CD4-positive, alpha-beta memory T cell (primary cell): ENCODE results near the gene FAF2. TPM values are rescaled to one million over a fixed set of nuclear protein-coding genes. Genes with fewer than 3 reads are reported as not detected.

ENCODE experiments used
- CTCF ChIA-PET: fragments of 350-600 bp; sonication (Branson Sonifier 250); formaldehyde crosslinking; loops from one replicate; lab custom pipeline; 2021; ENCODE audit warnings: inconsistent platforms; ENCODE audit not compliant: partially characterized antibody; lab: Charles Lee
- POLR2A ChIA-PET: fragments of 350-600 bp; sonication (Branson Sonifier 250); formaldehyde crosslinking; loops from one replicate; lab custom pipeline; 2021; ENCODE audit not compliant: partially characterized antibody; lab: Charles Lee
- DNase-seq, 5 donors: peaks; one replicate each; pipeline versions ENCODE4 v3.0.0 to v3.0.0-alpha.2; 2020 to 2022; ENCODE audit warnings: mixed read lengths in 1 of 5
- H3K27ac ChIP-seq: one replicate; pipeline ENCODE4 v1.7.0; 2013; ENCODE audit warnings: low read depth, low read length
- H3K27me3 ChIP-seq: 2 replicates; pipeline ENCODE4 v1.7.0; 2013; ENCODE audit warnings: mild to moderate bottlenecking, low read length, moderate library complexity; ENCODE audit not compliant: insufficient read depth
- H3K36me3 ChIP-seq: 2 replicates; pipeline ENCODE4 v1.7.0; 2013; ENCODE audit warnings: mild to moderate bottlenecking, low read length, moderate library complexity; ENCODE audit not compliant: insufficient read depth
- H3K4me1 ChIP-seq: 2 replicates; pipeline ENCODE4 v1.7.0; 2013; ENCODE audit warnings: mild to moderate bottlenecking, low read length, moderate library complexity; ENCODE audit not compliant: insufficient read depth
- H3K4me3 ChIP-seq, 2 donors: one replicate each; pipeline ENCODE4 v1.7.0; 2013; ENCODE audit warnings: low read length in 2 of 2, mild to moderate bottlenecking in 1 of 2
- H3K9me3 ChIP-seq, 2 donors: one replicate each; pipeline ENCODE4 v1.7.0; 2013; ENCODE audit warnings: low read length in 2 of 2, control low read depth in 1 of 2; ENCODE audit not compliant: control insufficient read depth in 1 of 2
- H3K27ac Mint-ChIP-seq, 7 donors: one replicate each; pipeline ENCODE4 v1.8.0; 2020 to 2021; ENCODE audit warnings: mixed read lengths in 7 of 7, mild to moderate bottlenecking in 6 of 7, inconsistent platforms in 3 of 7, moderate library complexity in 3 of 7
- H3K27me3 Mint-ChIP-seq, 2 donors: one replicate each; pipeline ENCODE4 v1.8.0; 2020 to 2021; ENCODE audit warnings: mixed read lengths in 2 of 2
- H3K36me3 Mint-ChIP-seq, 2 donors: one replicate each; pipeline ENCODE4 v1.8.0; 2020 to 2021; ENCODE audit warnings: mixed read lengths in 2 of 2, inconsistent platforms in 1 of 2, mild to moderate bottlenecking in 1 of 2
- H3K4me1 Mint-ChIP-seq, 4 donors: one replicate each; pipeline ENCODE4 v1.8.0; 2020 to 2021; ENCODE audit warnings: mixed read lengths in 4 of 4, mild to moderate bottlenecking in 1 of 4
- H3K4me3 Mint-ChIP-seq, 8 donors: one replicate each; pipeline ENCODE4 v1.8.0; 2020 to 2021; ENCODE audit warnings: mixed read lengths in 8 of 8, mild to moderate bottlenecking in 7 of 8, moderate library complexity in 6 of 8, inconsistent platforms in 3 of 8
- H3K9me3 Mint-ChIP-seq, 8 donors: one replicate each; pipeline ENCODE4 v1.8.0; 2020 to 2021; ENCODE audit warnings: mixed read lengths in 8 of 8, mild to moderate bottlenecking in 5 of 8, inconsistent platforms in 3 of 8, moderate library complexity in 1 of 8
- intact Hi-C: fragments of 100-400 bp; cut with micrococcal nuclease; formaldehyde crosslinking; loops from one replicate; pipeline ENCODE4 v1.15.1; 2023
- polyA plus RNA-seq, 2 donors: library from polyadenylated mRNA; unstranded; fragments of 300-500 nt; fragmentation: Illumina TruSeq; gene quantifications; one replicate each; pipeline ENCODE4 v1.2.3, GENCODE V29; 2021
- total RNA-seq, 2 experiments: library from RNA; stranded (reverse); gene quantifications; one replicate each; pipeline ENCODE4 v1.2.3, GENCODE V29; 2021

The FAF2 gene
- total and polyA plus RNA-seq, 4 experiments from 2014 or later = 10.8 to 33.6 (median 25.4) TPM

DNA sequence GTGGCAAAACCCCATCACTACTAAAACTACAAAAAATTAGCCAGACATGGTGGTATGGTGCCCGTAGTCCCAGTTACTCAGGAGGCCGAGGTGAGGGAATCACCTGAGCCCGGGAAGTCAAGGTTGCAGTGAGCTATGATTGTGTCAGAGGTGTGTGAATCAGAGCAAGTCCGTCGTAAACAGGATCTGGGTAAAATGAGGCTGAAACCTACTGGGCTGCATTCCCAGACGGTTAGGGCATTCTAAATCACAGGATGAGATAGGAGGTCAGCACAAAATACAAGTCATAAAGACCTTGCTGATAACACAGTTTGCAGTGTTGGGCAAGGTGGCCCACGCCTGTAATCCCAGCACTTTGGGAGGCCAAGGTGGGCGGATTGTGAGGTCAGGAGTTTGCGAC, 29.9 kb upstream of the FAF2 start:
- H3K4me1 ChIP-seq = peaks cover 34% of the 10 kb centered on the region
- H3K36me3 ChIP-seq = no peaks in the 10 kb centered on the region
- ChIA-PET POLR2A (interaction anchor here (0.7 to 5.1 kb wide), 4 partner anchors 29 to 235 kb away, joined by 3 to 84 read pairs (median 15); partner anchors contain the start of genes FAF2 and RNF44), CTCF (interaction anchor here (0.9 to 5.3 kb wide), 10 partner anchors 30 to 688 kb away, joined by 3 to 34 read pairs (median 14); partner anchors contain the start of genes FAF2 and RNF44)
- H3K9me3 ChIP-seq = no peaks in the 10 kb centered on the region
- no peak overlapping the region for H3K27ac ChIP-seq
- H3K4me3 Mint-ChIP-seq = peak overlapping the region in 1 of 8 donors; percentile 54
- H3K9me3 Mint-ChIP-seq = no peaks in the 10 kb centered on the region
- peaks cover 3 to 5% of the 10 kb centered on the region in 2 donors for H3K27me3 Mint-ChIP-seq
- H3K27me3 ChIP-seq = no peaks in the 10 kb centered on the region
- no peak for DNase-seq
- peaks cover 21 to 33% (median 27%) of the 10 kb centered on the region in 4 donors for H3K4me1 Mint-ChIP-seq
- intact Hi-C loops = no loop called here
- peak overlapping the region in 3 of 7 donors; percentile 36 to 85 (median 51) for H3K27ac Mint-ChIP-seq
- H3K4me3 ChIP-seq = no peak overlapping the region
- peaks cover 0 to 5% of the 10 kb centered on the region in 2 donors for H3K36me3 Mint-ChIP-seq

DNA sequence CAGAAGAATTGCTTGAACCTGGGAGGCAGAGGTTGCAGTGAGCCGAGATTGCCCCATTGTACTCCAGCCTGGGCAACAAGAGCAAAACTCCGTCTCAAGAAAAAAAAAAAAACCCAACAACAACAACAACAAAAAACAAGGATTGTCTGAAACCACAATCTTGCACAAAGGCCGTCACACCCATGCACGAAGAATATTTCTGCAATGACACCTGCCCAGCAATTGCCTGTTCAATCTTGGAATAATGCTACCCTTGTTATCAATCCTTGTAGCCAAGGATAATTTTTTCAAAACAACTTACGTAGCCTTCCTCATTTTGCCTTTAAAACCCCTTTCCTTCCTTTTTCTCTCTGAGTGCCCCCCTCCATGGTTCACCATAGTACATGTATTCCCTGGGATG, 28.1 kb upstream of the FAF2 start:
- CTCF ChIA-PET = no interaction called here
- H3K27me3 Mint-ChIP-seq = peaks cover 3 to 7% of the 10 kb centered on the region in 2 donors
- Histone ChIP-seq H3K9me3 (no peaks in the 10 kb centered on the region), H3K27me3 (no peaks in the 10 kb centered on the region), H3K36me3 (no peaks in the 10 kb centered on the region), H3K4me3 (no peak overlapping the region), H3K4me1 (peaks cover 16% of the 10 kb centered on the region), H3K27ac (no peak overlapping the region)
- H3K4me1 Mint-ChIP-seq = peaks cover 7 to 15% (median 11%) of the 10 kb centered on the region in 4 donors
- no peak overlapping the region for H3K4me3 Mint-ChIP-seq
- POLR2A ChIA-PET = no interaction called here
- DNase-seq = no peak
- intact Hi-C loops = no loop called here
- H3K9me3 Mint-ChIP-seq = no peaks in the 10 kb centered on the region
- no peak overlapping the region for H3K27ac Mint-ChIP-seq
- no peaks in the 10 kb centered on the region for H3K36me3 Mint-ChIP-seq

DNA sequence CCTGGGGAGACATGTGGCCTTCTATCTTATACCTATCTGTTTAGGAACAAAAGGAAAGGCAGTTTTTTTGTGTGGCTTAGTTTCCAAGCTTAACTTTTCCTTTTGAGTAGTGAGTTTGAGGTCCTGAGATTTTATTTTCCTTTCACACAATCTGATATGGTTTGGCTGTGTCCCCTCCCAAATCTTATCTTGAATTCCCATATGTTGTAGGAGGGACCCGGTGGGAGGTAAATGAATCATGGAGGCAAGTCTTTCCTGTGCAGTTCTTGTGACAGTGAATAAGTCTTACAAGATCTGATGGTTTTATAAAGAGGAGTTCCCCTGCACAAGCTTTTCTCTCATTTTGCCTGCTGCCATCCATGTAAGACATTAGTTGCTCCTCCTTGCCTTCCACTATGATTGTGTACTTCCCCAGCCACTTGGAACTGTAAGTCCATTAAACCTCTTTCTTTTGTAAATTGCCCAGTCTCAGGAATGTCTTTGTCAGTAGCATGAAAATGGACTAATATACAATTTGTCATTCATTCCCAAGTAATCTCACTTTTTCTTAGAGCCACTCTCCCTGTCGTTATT, 27.1 kb upstream of the FAF2 start:
- Mint-ChIP-seq H3K4me1 (peaks cover 3 to 9% (median 5%) of the 10 kb centered on the region in 4 donors), H3K4me3 (no peak overlapping the region), H3K27ac (no peak overlapping the region), H3K9me3 (no peaks in the 10 kb centered on the region), H3K36me3 (no peaks in the 10 kb centered on the region), H3K27me3 (peaks cover 3 to 7% of the 10 kb centered on the region in 2 donors)
- Histone ChIP-seq H3K36me3 (no peaks in the 10 kb centered on the region), H3K9me3 (no peaks in the 10 kb centered on the region), H3K27me3 (no peaks in the 10 kb centered on the region), H3K4me3 (no peak overlapping the region), H3K4me1 (peaks cover 7% of the 10 kb centered on the region), H3K27ac (no peak overlapping the region)
- ChIA-PET POLR2A (interaction anchor here (0.8 kb wide), 1 partner anchor 27 kb away, joined by 3 read pairs; no protein-coding TSS in a partner anchor), CTCF (interaction anchor here (0.6 to 1.3 kb wide), 4 partner anchors 13 to 158 kb away, joined by 3 to 4 read pairs (median 3); no protein-coding TSS in a partner anchor)
- DNase-seq = no peak
- intact Hi-C loops = no loop called here

DNA sequence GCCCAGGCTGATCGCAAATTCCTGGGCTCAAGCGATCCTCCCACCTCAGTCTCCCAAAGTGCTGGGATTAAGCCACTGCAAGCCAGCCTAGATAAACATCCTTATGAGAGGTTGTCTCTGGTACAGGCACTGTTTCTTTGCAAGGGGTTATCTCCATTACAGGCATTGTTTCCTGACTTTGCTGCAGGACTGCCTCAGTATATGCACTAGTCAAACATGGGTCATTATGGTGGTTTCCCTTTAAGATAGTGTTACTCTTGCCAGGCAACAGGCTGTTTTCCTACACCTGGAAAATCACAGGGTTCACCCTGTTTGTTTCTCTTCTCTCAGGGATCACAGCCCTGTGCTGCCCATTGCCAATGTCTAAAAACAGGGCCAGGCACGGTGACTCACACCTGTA, 24.0 kb upstream of the FAF2 start:
- intact Hi-C loops = no loop called here
- Mint-ChIP-seq H3K27me3 (peaks cover 3 to 7% of the 10 kb centered on the region in 2 donors), H3K4me3 (no peak overlapping the region), H3K27ac (no peak overlapping the region), H3K9me3 (no peaks in the 10 kb centered on the region), H3K4me1 (no peaks in the 10 kb centered on the region), H3K36me3 (no peaks in the 10 kb centered on the region)
- POLR2A ChIA-PET = no interaction called here
- no peaks in the 10 kb centered on the region for H3K4me1 ChIP-seq
- no peaks in the 10 kb centered on the region for H3K36me3 ChIP-seq
- no peak for DNase-seq
- H3K27me3 ChIP-seq = no peaks in the 10 kb centered on the region
- H3K9me3 ChIP-seq = no peaks in the 10 kb centered on the region
- H3K27ac ChIP-seq = no peak overlapping the region
- no peak overlapping the region for H3K4me3 ChIP-seq
- CTCF ChIA-PET = interaction anchor here (1.8 kb wide), 1 partner anchor 24 kb away, joined by 5 read pairs; the partner anchor contains the start of gene FAF2

DNA sequence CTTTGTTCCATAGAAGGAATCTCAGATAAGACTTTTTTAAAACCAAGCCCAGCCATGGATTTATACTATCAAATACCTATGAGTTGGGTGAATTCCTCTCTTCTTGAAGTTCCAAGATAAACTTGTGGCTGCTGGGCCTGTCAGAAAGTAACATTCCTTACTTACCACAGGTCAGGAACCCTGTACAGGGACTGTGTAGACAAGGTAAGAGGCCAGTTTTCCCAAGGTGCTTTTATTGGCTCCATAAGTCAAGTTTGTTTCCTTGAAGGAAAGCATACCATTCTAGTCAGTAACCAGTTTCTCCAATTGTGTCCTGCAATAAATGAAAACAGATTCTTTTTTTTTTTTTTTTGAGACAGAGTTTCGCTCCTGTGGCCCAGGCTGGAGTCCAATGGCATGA, 23.0 kb upstream of the FAF2 start:
- intact Hi-C loops = no loop called here
- no peak overlapping the region for H3K27ac Mint-ChIP-seq
- CTCF ChIA-PET = no interaction called here
- H3K36me3 Mint-ChIP-seq = no peaks in the 10 kb centered on the region
- no peak overlapping the region for H3K4me3 ChIP-seq
- no peaks in the 10 kb centered on the region for H3K27me3 ChIP-seq
- H3K27me3 Mint-ChIP-seq = peaks cover 3 to 7% of the 10 kb centered on the region in 2 donors
- H3K36me3 ChIP-seq = no peaks in the 10 kb centered on the region
- DNase-seq = no peak
- H3K9me3 Mint-ChIP-seq = no peaks in the 10 kb centered on the region
- H3K4me1 ChIP-seq = no peaks in the 10 kb centered on the region
- H3K4me3 Mint-ChIP-seq = no peak overlapping the region
- POLR2A ChIA-PET = interaction anchor here (1.1 kb wide), 1 partner anchor 23 kb away, joined by 4 read pairs; the partner anchor contains the start of gene FAF2
- no peaks in the 10 kb centered on the region for H3K4me1 Mint-ChIP-seq
- no peaks in the 10 kb centered on the region for H3K9me3 ChIP-seq
- H3K27ac ChIP-seq = no peak overlapping the region

DNA sequence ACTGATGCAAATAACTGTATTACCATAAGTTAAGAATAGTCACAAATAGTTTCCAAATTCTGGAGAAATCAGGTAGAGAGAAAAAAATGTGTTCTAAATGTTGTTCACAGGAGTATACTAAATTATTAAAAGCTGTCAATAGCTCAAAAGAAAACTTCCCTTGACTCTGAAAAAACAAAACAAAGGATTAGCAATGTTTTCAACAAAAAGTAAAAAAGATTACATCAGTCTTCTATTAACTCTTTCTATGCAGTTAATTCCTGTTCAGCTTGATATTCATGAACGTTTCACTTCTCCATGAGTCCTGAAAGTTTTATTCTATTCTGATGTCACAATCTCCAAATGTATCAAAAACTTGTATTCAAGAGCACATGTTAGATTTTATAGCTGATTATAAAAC, 22.4 kb upstream of the FAF2 start:
- no peaks in the 10 kb centered on the region for H3K27me3 ChIP-seq
- no peak for DNase-seq
- H3K4me1 ChIP-seq = no peaks in the 10 kb centered on the region
- intact Hi-C loops = no loop called here
- ChIA-PET CTCF (no interaction called here), POLR2A (interaction anchor here (1.1 kb wide), 1 partner anchor 22 kb away, joined by 4 read pairs; the partner anchor contains the start of gene FAF2)
- Mint-ChIP-seq H3K27ac (no peak overlapping the region), H3K27me3 (peaks cover 3 to 4% of the 10 kb centered on the region in 2 donors), H3K36me3 (no peaks in the 10 kb centered on the region), H3K4me1 (peaks cover 0 to 1% (median 0%) of the 10 kb centered on the region in 4 donors), H3K9me3 (no peaks in the 10 kb centered on the region), H3K4me3 (no peak overlapping the region)
- H3K9me3 ChIP-seq = no peaks in the 10 kb centered on the region
- H3K4me3 ChIP-seq = no peak overlapping the region
- H3K36me3 ChIP-seq = no peaks in the 10 kb centered on the region
- H3K27ac ChIP-seq = no peak overlapping the region

DNA sequence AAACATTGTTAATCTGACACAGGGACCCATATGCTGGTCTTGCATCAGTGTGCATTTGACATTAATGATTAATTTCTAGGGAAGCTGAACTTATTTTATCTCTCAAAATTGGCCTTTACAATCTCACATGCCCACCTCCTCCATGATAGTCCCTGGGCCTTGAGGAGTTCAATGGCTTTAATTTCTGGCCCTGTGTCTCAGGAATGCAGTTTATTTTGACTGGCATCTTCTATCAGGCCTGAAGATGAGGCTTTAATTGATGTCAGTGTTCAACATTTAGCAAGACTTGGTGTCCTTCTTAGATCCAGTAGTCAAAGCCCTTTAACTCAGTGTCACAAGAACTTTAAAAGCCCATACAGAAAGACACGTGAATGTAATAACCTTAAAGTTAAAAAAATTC, 21.3 kb upstream of the FAF2 start:
- CTCF ChIA-PET = interaction anchor here (1.4 kb wide), 1 partner anchor 152 kb away, joined by 3 read pairs; no protein-coding TSS in a partner anchor

More for the DNA sequence above, 21.3 kb upstream of the FAF2 start:
- DNase-seq = no peak
- peaks cover 0 to 1% (median 0%) of the 10 kb centered on the region in 4 donors for H3K4me1 Mint-ChIP-seq
- Histone ChIP-seq H3K4me3 (no peak overlapping the region), H3K9me3 (no peaks in the 10 kb centered on the region), H3K4me1 (no peaks in the 10 kb centered on the region), H3K27ac (no peak overlapping the region), H3K27me3 (no peaks in the 10 kb centered on the region), H3K36me3 (no peaks in the 10 kb centered on the region)
- H3K4me3 Mint-ChIP-seq = no peak overlapping the region
- intact Hi-C loops = no loop called here
- peaks cover 3 to 4% of the 10 kb centered on the region in 2 donors for H3K27me3 Mint-ChIP-seq
- H3K36me3 Mint-ChIP-seq = no peaks in the 10 kb centered on the region
- no peak overlapping the region for H3K27ac Mint-ChIP-seq
- H3K9me3 Mint-ChIP-seq = no peaks in the 10 kb centered on the region
- POLR2A ChIA-PET = no interaction called here
